H1 (cell line): ENCODE results near the gene LCNL1. TPM values are rescaled to one million over a fixed set of nuclear protein-coding genes. Genes with fewer than 3 reads are reported as not detected.

ENCODE experiments used
- BCL11A ChIP-seq, 2 experiments: IDR thresholded peaks; one replicate each; pipeline ENCODE4 v1.6.1; 2011; ENCODE audit warnings: low read depth in 2 of 2, low read length in 2 of 2, mild to moderate bottlenecking in 2 of 2
- CHD2 ChIP-seq: IDR thresholded peaks from 2 replicates; pipeline ENCODE4 v1.6.1; 2012; ENCODE audit warnings: low read length, improper control_type of control experiment
- CREB1 ChIP-seq: IDR thresholded peaks from 2 replicates; pipeline ENCODE4 v1.6.1; 2012; ENCODE audit warnings: inconsistent platforms
- SIX5 ChIP-seq: IDR thresholded peaks from 2 replicates; pipeline ENCODE4 v1.6.1; 2011; ENCODE audit warnings: mild to moderate bottlenecking, low read depth, low read length
- SRF ChIP-seq: IDR thresholded peaks from 2 replicates; pipeline ENCODE4 v1.6.1; 2011; ENCODE audit warnings: mild to moderate bottlenecking, low read depth, low read length, moderate library complexity
- TBP ChIP-seq: IDR thresholded peaks from 2 replicates; pipeline ENCODE4 v1.6.1; 2011; ENCODE audit warnings: low read depth, low read length, improper control_type of control experiment
- polyA plus RNA-seq, 7 experiments: library from polyadenylated mRNA; depleted of rRNA in 3 of 7; stranded (reverse) in 5 of 7; unstranded in 2 of 7; fragments of >200 nt in 5 of 7; fragments of 200-250 nt in 2 of 7; gene quantifications; 1 replicate in 5 of 7; 2 replicates in 1 of 7; 4 replicates in 1 of 7; pipeline versions ENCODE4 v1.2.1 to v1.2.3, GENCODE V29; 2011 to 2013; ENCODE audit warnings: missing spikeins in 2 of 7, mixed read lengths in 2 of 7
- total RNA-seq: library from RNA; stranded (reverse); fragmentation: NEBNext Ultra II Directional; extraction: Animal tissue kit (Norgen Biotek cat#: 25700); gene quantifications from 2 replicates; pipeline ENCODE4 v1.2.1, GENCODE V29; 2021

LCNL1 gene
- total and polyA plus RNA-seq, 2 of the 8 experiments (the other 6 are each of a cell fraction or from before 2014, with no cell fraction given) = 0.11 TPM; not detected in 1

DNA sequence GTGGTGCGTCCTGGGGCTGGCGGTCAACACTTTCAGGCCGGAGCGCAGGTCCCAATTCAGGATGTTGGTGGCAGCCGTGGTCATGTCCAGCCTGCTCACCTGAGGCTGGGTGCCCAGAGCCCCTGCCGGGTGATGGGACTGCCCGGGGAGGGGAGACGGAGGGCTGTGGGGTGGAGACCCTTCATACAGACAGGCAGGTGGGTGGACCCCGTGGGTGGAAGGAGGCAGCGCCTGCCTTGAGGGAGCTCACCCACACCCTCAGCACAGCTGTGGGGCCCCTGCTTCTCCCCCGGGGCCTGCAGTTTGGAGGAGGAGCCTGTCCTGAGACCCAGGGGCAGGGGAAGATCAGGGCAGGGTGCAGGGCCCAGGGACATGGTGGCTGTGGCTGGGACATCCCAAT, 12.4 kb upstream of the LCNL1 start (continued):
- TF ChIP-seq CREB1 (no peak), SIX5 (no peak), CHD2 (no peak), BCL11A (IDR thresholded peaks at IDR 0.05; ENCODE audit: low read depth in 2 of 2, low read length in 2 of 2) (no peak), TBP (no peak), SRF (no peak)
